ENCODE results near the gene ZMYND8.

DNA sequence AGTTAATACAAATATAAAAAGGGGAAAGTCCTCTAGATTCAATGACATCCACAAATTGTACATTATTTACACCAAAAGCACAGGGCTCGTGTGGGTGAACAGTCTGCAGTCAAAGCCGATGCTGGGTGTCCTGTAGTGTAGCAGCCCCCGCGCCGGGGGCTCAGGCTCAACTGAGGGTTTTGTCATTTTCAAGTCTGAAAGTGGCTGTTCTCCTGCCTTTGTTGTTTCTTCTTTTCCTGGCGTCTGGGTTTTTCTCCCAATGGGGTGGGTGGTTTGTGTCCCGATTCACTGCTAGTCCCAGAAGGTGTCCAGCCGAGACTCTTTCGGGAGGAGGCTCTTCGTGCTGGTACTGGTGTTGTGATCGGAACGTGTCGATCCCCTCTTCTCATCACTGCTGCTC lies 146.0 kb downstream of the ZMYND8 start:
- TF ChIP-seq, protein P1, sequence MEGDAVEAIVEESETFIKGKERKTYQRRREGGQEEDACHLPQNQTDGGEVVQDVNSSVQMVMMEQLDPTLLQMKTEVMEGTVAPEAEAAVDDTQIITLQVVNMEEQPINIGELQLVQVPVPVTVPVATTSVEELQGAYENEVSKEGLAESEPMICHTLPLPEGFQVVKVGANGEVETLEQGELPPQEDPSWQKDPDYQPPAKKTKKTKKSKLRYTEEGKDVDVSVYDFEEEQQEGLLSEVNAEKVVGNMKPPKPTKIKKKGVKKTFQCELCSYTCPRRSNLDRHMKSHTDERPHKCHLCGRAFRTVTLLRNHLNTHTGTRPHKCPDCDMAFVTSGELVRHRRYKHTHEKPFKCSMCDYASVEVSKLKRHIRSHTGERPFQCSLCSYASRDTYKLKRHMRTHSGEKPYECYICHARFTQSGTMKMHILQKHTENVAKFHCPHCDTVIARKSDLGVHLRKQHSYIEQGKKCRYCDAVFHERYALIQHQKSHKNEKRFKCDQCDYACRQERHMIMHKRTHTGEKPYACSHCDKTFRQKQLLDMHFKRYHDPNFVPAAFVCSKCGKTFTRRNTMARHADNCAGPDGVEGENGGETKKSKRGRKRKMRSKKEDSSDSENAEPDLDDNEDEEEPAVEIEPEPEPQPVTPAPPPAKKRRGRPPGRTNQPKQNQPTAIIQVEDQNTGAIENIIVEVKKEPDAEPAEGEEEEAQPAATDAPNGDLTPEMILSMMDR (IDR thresholded peaks at IDR 0.05; ENCODE audit: borderline replicate concordance, extremely low read depth, low read length, poor library complexity, severe bottlenecking), result no peak
- TF ChIP-seq EZH2 (IDR thresholded peaks at IDR 0.05; ENCODE audit: borderline replicate concordance, low read depth, low read length, severe bottlenecking), result no peak

Data from DND-41 (cell line).